Stimulated activated CD8-positive, alpha-beta memory T cell treated with anti-CD3 and anti-CD28 coated beads, Interleukin-12 subunit alpha, Interleukin-12 subunit beta, amount 100 ng/mL, for 24 hours (primary cell): ENCODE results near the gene PSPN.
"Not testable (repeated sequence)": the region's sequence is repeated elsewhere in the genome, so short reads cannot be mapped to it uniquely, and the experiment has no call there.

ENCODE experiments used
- DNase-seq: peaks from one replicate; pipeline ENCODE4 v3.0.0-alpha.2; 2020; ENCODE audit errors: extremely low read depth

Gene PSPN

GRCh38 chr19:6402837-6403608 is 27.3 kb upstream of the PSPN start:
- no peak for DNase-seq

GRCh38 chr19:6402058-6402457 is 26.3 kb upstream of the PSPN start:
- no peak for DNase-seq

GRCh38 chr19:6400062-6400944 is 24.6 kb upstream of the PSPN start:
- DNase-seq, result not testable (repeated sequence)

- no peak for DNase-seq
Observed at GRCh38 chr19:6396305-6396704, 20.6 kb upstream of the PSPN start.

- no peak for DNase-seq
Observed at GRCh38 chr19:6394831-6395230, 19.1 kb upstream of the PSPN start.

- peak; percentile 41 for DNase-seq
Observed at GRCh38 chr19:6393983-6394412, 18.3 kb upstream of the PSPN start.

- peak; percentile 87 for DNase-seq
Observed at GRCh38 chr19:6393074-6393982, 17.6 kb upstream of the PSPN start, which contains the start of gene GTF2F1. TSS of gene GTF2F1 (minus strand) at chr19:6393164. CDS start at chr19:6392995, 169 bp downstream.

- no peak for DNase-seq
Observed at GRCh38 chr19:6392221-6393073, 16.7 kb upstream of the PSPN start.

GRCh38 chr19:6387372-6387771 is 11.6 kb upstream of the PSPN start:
- no peak for DNase-seq

- DNase-seq, result no peak
Observed at GRCh38 chr19:6384381-6384780, 8.6 kb upstream of the PSPN start.

- no peak for DNase-seq
Observed at GRCh38 chr19:6383188-6383587, 7.5 kb upstream of the PSPN start.

- no peak for DNase-seq
Observed at GRCh38 chr19:6381030-6381750, 5.5 kb upstream of the PSPN start.

GRCh38 chr19:6379744-6380143 is 4.0 kb upstream of the PSPN start:
- DNase-seq, result no peak

GRCh38 chr19:6378486-6378885 is 2.8 kb upstream of the PSPN start:
- no peak for DNase-seq

GRCh38 chr19:6378041-6378440 is 2.3 kb upstream of the PSPN start:
- no peak for DNase-seq

GRCh38 chr19:6376512-6377190 is 918 bp upstream of the PSPN start:
- no peak for DNase-seq

GRCh38 chr19:6374711-6375410 is 872 bp downstream of the PSPN start:
- no peak for DNase-seq

GRCh38 chr19:6374161-6374709 is 1.5 kb downstream of the PSPN start:
- DNase-seq, result no peak

- no peak for DNase-seq
Observed at GRCh38 chr19:6373813-6374108, 2.0 kb downstream of the PSPN start.
